Activated CD4-positive, alpha-beta T cell treated with anti-CD3 and anti-CD28 coated beads, Interleukin-2, Interleukin-6, amounts not matched to agents 100 ng/mL and 50 ng/mL, durations not matched to agents 16 hours and 8 hours (primary cell): ENCODE results near the gene PHYKPL.
A peak's percentile ranks its signal among the peaks of the same experiment; 100 is the strongest.
"Not testable (repeated sequence)": the region's sequence is repeated elsewhere in the genome, so short reads cannot be mapped to it uniquely, and the experiment has no call there.

Experiments used
- DNase-seq: peaks from one replicate; pipeline ENCODE4 v3.0.0-alpha.2; 2020

Gene PHYKPL

GRCh38 chr5:178205749-178206047 lies 26.9 kb downstream of the PHYKPL start:
- no peak for DNase-seq

- DNase-seq, result peak; percentile 87
These were observed 27.5 kb downstream of the PHYKPL start for GRCh38 chr5:178204935-178205748.

- peak; percentile 97 for DNase-seq
These were observed 28.2 kb downstream of the PHYKPL start, which contains the start of gene HNRNPAB for GRCh38 chr5:178204182-178204934. Gene HNRNPAB (plus strand): TSS chr5:178204533. CDS start chr5:178204838, 305 bp downstream.

- DNase-seq, result no peak
These were observed 28.9 kb downstream of the PHYKPL start for GRCh38 chr5:178203670-178204181.

- no peak for DNase-seq
These were observed 30.1 kb downstream of the PHYKPL start for GRCh38 chr5:178202541-178202940.

- DNase-seq, result no peak
These were observed 30.7 kb downstream of the PHYKPL start for GRCh38 chr5:178201927-178202235.

- DNase-seq, result no peak
These were observed 31.2 kb downstream of the PHYKPL start for GRCh38 chr5:178201221-178201926.

- no peak for DNase-seq
These were observed 32.8 kb downstream of the PHYKPL start for GRCh38 chr5:178199581-178200434.

GRCh38 chr5:178198706-178199105 lies 33.9 kb downstream of the PHYKPL start:
- DNase-seq, result no peak

GRCh38 chr5:178198151-178198550 lies 34.5 kb downstream of the PHYKPL start:
- DNase-seq, result not testable (repeated sequence)

GRCh38 chr5:178196986-178197385 lies 35.6 kb downstream of the PHYKPL start:
- no peak for DNase-seq

- DNase-seq, result no peak
These were observed 36.3 kb downstream of the PHYKPL start for GRCh38 chr5:178196281-178196812.

- no peak for DNase-seq
These were observed 38.6 kb downstream of the PHYKPL start for GRCh38 chr5:178194026-178194425.

GRCh38 chr5:178193251-178193809 lies 39.3 kb downstream of the PHYKPL start:
- no peak for DNase-seq

- no peak for DNase-seq
These were observed 39.8 kb downstream of the PHYKPL start for GRCh38 chr5:178192787-178193186.

GRCh38 chr5:178192244-178192643 lies 40.4 kb downstream of the PHYKPL start:
- DNase-seq, result no peak

- no peak for DNase-seq
These were observed 40.9 kb downstream of the PHYKPL start for GRCh38 chr5:178191661-178192060.

GRCh38 chr5:178189433-178189832 lies 43.2 kb downstream of the PHYKPL start:
- no peak for DNase-seq

GRCh38 chr5:178187014-178187413 lies 45.6 kb downstream of the PHYKPL start, which contains the start of gene GMCL2:
Gene GMCL2 (minus strand): TSS chr5:178187371. CDS start chr5:178187299, 72 bp downstream.
- DNase-seq, result no peak

GRCh38 chr5:178186427-178186826 lies 46.2 kb downstream of the PHYKPL start:
- DNase-seq, result no peak

- DNase-seq, result no peak
These were observed 50.3 kb downstream of the PHYKPL start for GRCh38 chr5:178182158-178182876.
